ENCODE results near the gene C11orf97.
"Not testable (repeated sequence)": the region's sequence is repeated elsewhere in the genome, so short reads cannot be mapped to it uniquely, and the experiment has no call there.

The C11orf97 gene

GRCh38 chr11:94558468-94558867 is 46.2 kb downstream of the C11orf97 start:
- DNase-seq, result no peak

DNA sequence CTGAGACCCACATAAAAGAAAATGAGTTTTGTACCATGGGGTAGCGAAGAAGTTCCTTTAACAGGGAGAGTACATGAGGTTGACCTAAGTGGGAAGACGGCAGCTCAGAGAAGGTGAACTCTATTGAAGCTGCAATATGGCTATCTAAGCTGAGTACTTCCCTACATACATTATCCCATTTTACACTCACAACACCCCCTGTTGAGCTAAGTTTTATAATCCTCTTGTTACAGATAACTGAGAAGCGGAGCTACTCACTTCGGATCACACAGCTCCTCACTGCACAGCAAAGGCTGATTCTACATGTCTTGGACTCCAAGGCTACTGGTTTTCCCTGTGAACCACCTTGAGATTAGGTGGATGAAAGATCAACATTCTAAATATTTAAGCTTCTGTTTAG is 46.7 kb downstream of the C11orf97 start:
- no peak for DNase-seq

DNA sequence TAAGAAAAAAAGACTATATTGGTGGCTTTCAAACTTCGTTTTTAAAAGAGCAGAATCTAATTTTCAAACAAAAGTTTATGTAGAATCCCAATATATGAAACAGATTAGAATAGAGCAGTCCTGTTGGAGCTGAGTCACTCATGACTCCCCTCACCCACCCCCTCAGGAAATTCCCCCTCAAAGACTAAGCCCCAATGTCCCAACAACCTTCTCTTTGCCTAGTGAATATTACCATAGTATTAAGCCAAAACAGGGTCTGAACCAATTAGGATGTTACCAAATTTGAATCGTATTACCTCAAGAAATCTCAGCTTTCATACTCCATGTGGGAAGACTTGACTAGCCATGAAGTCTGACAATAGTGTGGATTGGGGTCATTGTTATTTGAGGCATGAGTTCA is 47.1 kb downstream of the C11orf97 start:
- no peak for DNase-seq

- DNase-seq, result no peak
Measured at GRCh38 chr11:94560834-94561233, 48.6 kb downstream of the C11orf97 start.

DNA sequence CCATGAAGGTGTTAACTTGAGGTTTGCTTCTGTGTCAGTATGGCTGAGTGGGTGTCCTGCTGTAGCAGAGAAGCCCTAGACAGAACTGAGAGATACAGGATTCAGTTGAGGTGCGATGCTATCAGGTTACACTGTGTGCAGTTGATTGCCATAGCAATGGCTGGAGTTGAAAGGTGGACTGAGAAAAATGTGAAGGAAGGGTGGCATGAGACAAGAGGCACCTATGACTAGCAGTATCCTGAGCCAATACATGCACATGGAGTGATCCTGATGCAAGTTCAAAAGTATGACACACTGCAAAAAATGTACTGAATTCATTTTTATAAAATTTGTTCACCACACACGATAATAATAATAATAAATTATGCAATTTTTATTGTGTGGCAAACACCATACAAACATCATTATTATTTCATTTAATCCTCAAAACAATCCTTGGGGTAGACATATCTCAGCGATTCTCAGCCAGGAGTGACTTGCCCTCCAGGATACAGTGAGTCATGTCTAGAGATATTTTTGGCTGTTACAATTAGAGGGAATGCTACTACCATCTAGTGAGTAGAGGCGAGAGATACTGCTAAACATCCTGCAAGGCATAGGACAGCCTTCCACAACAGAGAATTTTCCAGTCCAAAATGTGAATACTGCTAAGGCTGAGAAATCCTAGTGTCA is 51.1 kb downstream of the C11orf97 start:
- no peak for DNase-seq

- DNase-seq, result no peak
Measured at GRCh38 chr11:94563848-94564467, 51.7 kb downstream of the C11orf97 start.

GRCh38 chr11:94567181-94567670 is 55.0 kb downstream of the C11orf97 start, which contains the start of gene PIWIL4:
Gene PIWIL4 (plus strand): TSS chr11:94567368. CDS start chr11:94567519, 151 bp downstream.
- DNase-seq, result no peak

- DNase-seq, result no peak
Measured at GRCh38 chr11:94568200-94568599, 55.9 kb downstream of the C11orf97 start.

GRCh38 chr11:94568717-94569116 is 56.5 kb downstream of the C11orf97 start:
- DNase-seq, result no peak

GRCh38 chr11:94572975-94573374 is 60.7 kb downstream of the C11orf97 start:
- not testable (repeated sequence) for DNase-seq

- DNase-seq, result no peak
Measured at GRCh38 chr11:94574193-94574961, 62.1 kb downstream of the C11orf97 start.

- no peak for DNase-seq
Measured at GRCh38 chr11:94576306-94576705, 64.0 kb downstream of the C11orf97 start.

DNA sequence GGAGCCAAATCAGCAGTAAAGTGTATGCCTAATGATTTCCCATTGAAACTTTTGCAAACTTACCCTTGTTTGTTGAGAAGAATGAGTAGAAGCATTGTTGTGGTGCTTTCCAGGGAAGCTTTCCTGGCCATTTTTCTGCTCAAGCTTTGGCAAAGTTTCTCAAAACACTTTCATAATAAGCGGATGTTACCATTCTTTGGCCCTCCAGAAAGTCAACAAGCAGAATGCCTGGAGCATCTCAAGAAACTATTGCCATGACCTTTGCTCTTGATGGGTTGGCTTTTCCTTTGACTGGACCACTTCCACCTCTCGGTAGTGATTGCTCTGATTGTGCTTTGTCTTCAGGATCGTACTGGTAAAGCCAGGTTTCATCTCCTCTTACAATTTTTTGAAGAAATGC is 65.6 kb downstream of the C11orf97 start:
- no peak for DNase-seq
